ENCODE data around the gene TULP1. TPM values are rescaled to one million over a fixed set of nuclear protein-coding genes. Genes with fewer than 3 reads are reported as not detected.
"Not testable (repeated sequence)": the region's sequence is repeated elsewhere in the genome, so short reads cannot be mapped to it uniquely, and the experiment has no call there.

Gene TULP1
- total RNA-seq, 1 experiment from 2014 or later = not detected

DNA sequence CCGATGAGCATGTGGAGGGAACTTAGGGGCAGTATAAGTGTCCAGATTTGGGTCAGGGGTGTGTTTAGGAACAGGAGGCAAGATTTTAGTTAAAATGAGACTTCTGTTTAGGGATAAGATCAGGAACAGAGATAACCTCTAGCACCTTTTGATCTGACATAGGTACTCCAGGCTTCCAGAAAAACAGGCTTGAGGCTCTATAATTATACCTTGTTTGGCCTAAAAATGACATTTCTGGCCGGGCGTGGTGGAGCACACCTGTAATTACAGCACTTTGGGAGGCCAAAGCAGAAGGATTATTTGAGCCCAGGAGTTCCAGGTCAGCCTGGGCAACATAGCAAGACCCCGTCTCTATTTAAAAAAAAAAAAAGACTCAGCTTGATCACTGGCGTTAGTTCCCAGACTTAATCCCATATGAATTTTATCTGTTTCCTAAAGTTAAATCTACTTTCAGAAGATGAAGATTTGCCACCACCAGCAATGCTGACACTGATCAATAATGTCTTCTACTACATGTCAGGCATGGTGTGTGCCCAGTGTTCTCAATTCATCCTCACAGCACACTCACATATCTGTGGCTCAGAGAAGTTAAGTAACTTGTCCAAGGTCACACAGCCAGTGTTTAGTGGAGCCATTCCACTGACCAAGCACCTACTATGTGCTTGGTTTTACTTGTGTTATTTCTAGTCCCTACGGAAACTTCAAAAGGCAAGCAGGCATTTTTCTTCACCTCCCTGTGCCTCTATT lies 6.0 kb upstream of the TULP1 start:
- no peak overlapping the region for H3K14ac ChIP-seq (ENCODE audit: insufficient read depth, low read length)
- H3K18ac ChIP-seq (ENCODE audit: insufficient read length, low read depth, low read length) = no peak overlapping the region
- H3K27me3 ChIP-seq (ENCODE audit: insufficient read depth, low read length) = no peaks in the 10 kb centered on the region
- no CpG with 5 or more reads among the region's 6 CpGs for WGBS (ENCODE audit: extremely low coverage, insufficient read length, low lambda C conversion rate)
- H3K4ac ChIP-seq (ENCODE audit: low read depth, low read length) = no peak overlapping the region
- H2BK12ac ChIP-seq (ENCODE audit: insufficient read length, low read depth, low read length) = no peak overlapping the region
- H2BK15ac ChIP-seq (ENCODE audit: low read depth, low read length) = no peak overlapping the region
- no peaks in the 10 kb centered on the region for H4K20me1 ChIP-seq (ENCODE audit: control insufficient read depth, insufficient read depth, insufficient read length)
- H2BK5ac ChIP-seq (ENCODE audit: insufficient read length, low read length) = no peak overlapping the region
- no peak overlapping the region for H3K9ac ChIP-seq (ENCODE audit: extremely low read depth, insufficient read length, low read length)
- no peaks in the 10 kb centered on the region for H3K79me1 ChIP-seq (ENCODE audit: insufficient read depth, low read depth, low read length, poor library complexity, severe bottlenecking)
- H3K27me3 Mint-ChIP-seq (ENCODE audit: low read depth) = peaks cover 6% of the 10 kb centered on the region
- no peak overlapping the region for H2BK120ac ChIP-seq (ENCODE audit: low read depth, low read length, poor library complexity, severe bottlenecking)
- no peak overlapping the region for H2BK20ac ChIP-seq (ENCODE audit: low read depth, low read length, poor library complexity, severe bottlenecking)
- H3K4me2 ChIP-seq (ENCODE audit: insufficient read depth, insufficient read length, low read length) = no peak overlapping the region
- H3K9me3 ChIP-seq (ENCODE audit: control insufficient read depth, low read depth, low read length) = no peaks in the 10 kb centered on the region
- H3K27ac ChIP-seq (ENCODE audit: insufficient read length, low read depth, low read length) = no peak overlapping the region
- H3K23me2 ChIP-seq (ENCODE audit: insufficient read length, low read depth, low read length, poor library complexity, severe bottlenecking) = no peaks in the 10 kb centered on the region
- H3K4me3 Mint-ChIP-seq = no peak overlapping the region
- no peak overlapping the region; a peak in 1 of 7 replicates for H3K27ac Mint-ChIP-seq
- no peak overlapping the region for H4K91ac ChIP-seq (ENCODE audit: insufficient read length, low read depth, low read length)
- H4K8ac ChIP-seq (replicated peaks; ENCODE audit: insufficient read length, low read depth, low read length) = no peak overlapping the region
- peaks cover 0 to 2% of the 10 kb centered on the region in 2 experiments; a peak in 1 of 5 replicates for H3K9me3 Mint-ChIP-seq
- H3K23ac ChIP-seq (ENCODE audit: insufficient read length, low read depth, low read length) = no peak overlapping the region
- no peak overlapping the region for H3K56ac ChIP-seq (ENCODE audit: insufficient read length, low read depth, low read length)
- H3K4me1 Mint-ChIP-seq = peaks cover 15 to 19% of the 10 kb centered on the region in 2 experiments
- TF ChIP-seq, protein P1, sequence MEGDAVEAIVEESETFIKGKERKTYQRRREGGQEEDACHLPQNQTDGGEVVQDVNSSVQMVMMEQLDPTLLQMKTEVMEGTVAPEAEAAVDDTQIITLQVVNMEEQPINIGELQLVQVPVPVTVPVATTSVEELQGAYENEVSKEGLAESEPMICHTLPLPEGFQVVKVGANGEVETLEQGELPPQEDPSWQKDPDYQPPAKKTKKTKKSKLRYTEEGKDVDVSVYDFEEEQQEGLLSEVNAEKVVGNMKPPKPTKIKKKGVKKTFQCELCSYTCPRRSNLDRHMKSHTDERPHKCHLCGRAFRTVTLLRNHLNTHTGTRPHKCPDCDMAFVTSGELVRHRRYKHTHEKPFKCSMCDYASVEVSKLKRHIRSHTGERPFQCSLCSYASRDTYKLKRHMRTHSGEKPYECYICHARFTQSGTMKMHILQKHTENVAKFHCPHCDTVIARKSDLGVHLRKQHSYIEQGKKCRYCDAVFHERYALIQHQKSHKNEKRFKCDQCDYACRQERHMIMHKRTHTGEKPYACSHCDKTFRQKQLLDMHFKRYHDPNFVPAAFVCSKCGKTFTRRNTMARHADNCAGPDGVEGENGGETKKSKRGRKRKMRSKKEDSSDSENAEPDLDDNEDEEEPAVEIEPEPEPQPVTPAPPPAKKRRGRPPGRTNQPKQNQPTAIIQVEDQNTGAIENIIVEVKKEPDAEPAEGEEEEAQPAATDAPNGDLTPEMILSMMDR (conservative IDR thresholded peaks at IDR 0.05) = no peak
- no peak overlapping the region for H4K5ac ChIP-seq (ENCODE audit: insufficient read length, low read depth, low read length)
- H3T11ph ChIP-seq (ENCODE audit: low read length) = no peak overlapping the region
- no peaks in the 10 kb centered on the region for H3K4me1 ChIP-seq (ENCODE audit: insufficient read depth, low read length)
- no peak overlapping the region for H2AFZ ChIP-seq (ENCODE audit: low read length)
- no peak for DNase-seq
- H2AK5ac ChIP-seq (ENCODE audit: insufficient read length, low read length) = no peak overlapping the region
- H3K36me3 Mint-ChIP-seq (ENCODE audit: insufficient read depth in 1 of 3, low read depth in 3 of 3) = no peaks in the 10 kb centered on the region; a peak in 1 of 7 replicates
- no peaks in the 10 kb centered on the region for H3K79me2 ChIP-seq (ENCODE audit: insufficient read depth, low read length)

DNA sequence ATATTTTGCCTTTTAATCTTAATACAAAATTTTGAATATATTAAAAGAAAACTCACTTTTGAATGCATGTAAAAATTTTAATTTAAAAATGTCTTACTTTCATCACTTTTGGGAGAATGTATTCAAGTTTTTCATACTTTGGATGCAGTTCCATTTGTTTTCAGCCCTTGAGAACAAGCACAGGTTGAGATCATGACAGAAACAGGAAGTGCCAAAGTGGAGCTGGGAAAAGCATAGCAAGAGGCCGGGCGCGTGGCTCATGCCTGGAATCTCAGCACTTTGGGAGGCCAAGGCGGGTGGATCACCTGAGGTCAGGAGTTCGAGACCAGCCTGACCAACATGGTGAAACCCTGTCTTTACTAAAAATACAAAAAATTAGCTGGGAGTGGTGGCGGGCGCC lies 5.3 kb upstream of the TULP1 start:
- not testable (repeated sequence) for H3K23me2 ChIP-seq (ENCODE audit: insufficient read length, low read depth, low read length, poor library complexity, severe bottlenecking); H2BK12ac ChIP-seq (ENCODE audit: insufficient read length, low read depth, low read length); H3K4me2 ChIP-seq (ENCODE audit: insufficient read depth, insufficient read length, low read length); H3K27ac Mint-ChIP-seq; H2AK5ac ChIP-seq (ENCODE audit: insufficient read length, low read length); H3K4me1 ChIP-seq (ENCODE audit: insufficient read depth, low read length); H3K9ac ChIP-seq (ENCODE audit: extremely low read depth, insufficient read length, low read length); H2BK5ac ChIP-seq (ENCODE audit: insufficient read length, low read length); H3K27ac ChIP-seq (ENCODE audit: insufficient read length, low read depth, low read length); H3K36me3 Mint-ChIP-seq (ENCODE audit: insufficient read depth in 1 of 3, low read depth in 3 of 3); H3K79me2 ChIP-seq (ENCODE audit: insufficient read depth, low read length); H3K27me3 ChIP-seq (ENCODE audit: insufficient read depth, low read length); DNase-seq; H3K56ac ChIP-seq (ENCODE audit: insufficient read length, low read depth, low read length); H2AFZ ChIP-seq (ENCODE audit: low read length); H3K23ac ChIP-seq (ENCODE audit: insufficient read length, low read depth, low read length); H3K14ac ChIP-seq (ENCODE audit: insufficient read depth, low read length); H3K4ac ChIP-seq (ENCODE audit: low read depth, low read length); H4K5ac ChIP-seq (ENCODE audit: insufficient read length, low read depth, low read length); H2BK15ac ChIP-seq (ENCODE audit: low read depth, low read length); H3K9me3 ChIP-seq (ENCODE audit: control insufficient read depth, low read depth, low read length); H4K91ac ChIP-seq (ENCODE audit: insufficient read length, low read depth, low read length); H2BK20ac ChIP-seq (ENCODE audit: low read depth, low read length, poor library complexity, severe bottlenecking); H3K79me1 ChIP-seq (ENCODE audit: insufficient read depth, low read depth, low read length, poor library complexity, severe bottlenecking); H3K9me3 Mint-ChIP-seq; H3K4me3 Mint-ChIP-seq; H4K20me1 ChIP-seq (ENCODE audit: control insufficient read depth, insufficient read depth, insufficient read length); H4K8ac ChIP-seq (replicated peaks; ENCODE audit: insufficient read length, low read depth, low read length); H3K27me3 Mint-ChIP-seq (ENCODE audit: low read depth); H3K18ac ChIP-seq (ENCODE audit: insufficient read length, low read depth, low read length); H3T11ph ChIP-seq (ENCODE audit: low read length); H2BK120ac ChIP-seq (ENCODE audit: low read depth, low read length, poor library complexity, severe bottlenecking)
- no CpG with 5 or more reads among the region's 7 CpGs for WGBS (ENCODE audit: extremely low coverage, insufficient read length, low lambda C conversion rate)
- peaks cover 15 to 19% of the 10 kb centered on the region in 2 experiments for H3K4me1 Mint-ChIP-seq
